ENCODE data around the gene P3H3.

Gene P3H3

DNA sequence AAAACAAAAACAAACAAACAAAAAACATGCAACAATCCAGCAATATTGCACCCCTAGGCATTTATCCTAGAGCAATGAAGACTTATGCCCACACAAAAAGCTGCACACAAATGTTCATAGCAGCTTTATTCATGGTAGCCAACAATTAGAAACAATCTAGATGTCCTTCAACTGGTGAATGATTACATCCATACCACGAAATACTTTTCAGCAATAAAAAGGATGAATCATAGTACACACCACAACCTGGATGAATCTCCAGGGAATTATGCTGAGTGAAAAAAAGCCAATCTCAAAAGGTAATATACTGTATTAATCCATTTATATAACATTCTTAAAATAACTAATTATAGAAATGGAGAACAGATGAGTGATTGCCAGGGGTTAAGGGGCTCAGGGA is 21.0 kb upstream of the P3H3 start:
- no peak for DNase-seq (ENCODE audit: low spot score)
- no peak for FAIRE-seq

DNA sequence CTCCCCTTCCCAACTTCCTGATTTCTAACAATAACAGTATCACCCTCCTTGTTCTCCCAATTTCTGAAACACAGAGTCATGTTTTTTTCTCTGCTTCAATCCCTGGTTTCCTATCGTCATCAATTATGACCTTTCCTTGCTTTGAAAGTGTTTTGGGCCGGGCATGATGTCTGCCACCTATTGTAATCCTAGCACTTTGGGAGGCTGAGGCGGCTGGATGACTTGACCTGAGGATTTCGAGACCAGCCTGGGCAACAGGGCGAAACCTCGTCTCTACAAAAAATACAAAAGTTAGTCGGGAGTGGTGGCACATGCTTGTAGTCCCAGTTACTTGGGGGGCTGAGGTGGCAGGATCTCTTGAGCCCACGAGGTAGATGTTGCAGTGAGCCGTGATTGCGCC is 19.2 kb upstream of the P3H3 start:
- no peak for FAIRE-seq
- no peak for DNase-seq (ENCODE audit: low spot score)

DNA sequence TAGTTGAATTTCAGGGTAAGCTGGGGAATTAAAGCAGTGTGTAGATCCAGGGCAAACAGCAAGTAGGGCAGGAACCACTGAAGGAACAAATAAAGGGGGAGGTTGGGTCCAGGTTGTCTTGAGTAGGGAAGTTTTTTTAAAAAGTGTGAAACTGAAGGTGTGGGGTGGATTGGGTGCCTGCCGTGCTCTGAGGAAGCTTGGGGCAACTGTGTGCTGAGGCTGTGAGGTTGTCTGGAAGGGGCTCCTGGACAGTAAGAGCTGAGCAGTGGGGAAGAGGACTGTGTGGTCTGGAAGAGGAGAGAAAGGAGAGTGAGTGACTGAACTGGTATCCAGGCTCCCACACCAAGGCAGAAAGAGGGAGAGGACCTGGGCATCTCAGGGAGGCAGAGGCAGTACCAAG is 17.4 kb upstream of the P3H3 start:
- no peak for FAIRE-seq
- no peak for DNase-seq (ENCODE audit: low spot score)

DNA sequence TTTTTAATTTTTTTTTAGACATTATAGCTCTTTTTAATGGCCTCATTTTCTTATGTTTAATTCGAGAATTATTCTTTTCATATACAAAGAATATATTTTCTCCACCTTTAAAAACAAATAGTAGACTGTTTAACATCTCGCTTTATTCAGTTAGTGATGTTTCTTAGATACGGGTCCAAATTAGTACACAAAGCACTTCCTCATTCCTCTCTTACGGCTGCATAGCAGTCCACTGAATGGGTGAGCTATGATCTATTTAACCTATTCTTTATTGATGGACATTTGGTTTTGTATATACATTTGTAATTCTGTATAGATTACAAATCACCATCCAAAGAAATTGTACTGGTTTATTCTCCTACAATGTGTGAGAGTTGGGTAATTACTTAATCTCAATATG is 14.8 kb upstream of the P3H3 start:
- no peak for FAIRE-seq
- DNase-seq (ENCODE audit: low spot score), result no peak

DNA sequence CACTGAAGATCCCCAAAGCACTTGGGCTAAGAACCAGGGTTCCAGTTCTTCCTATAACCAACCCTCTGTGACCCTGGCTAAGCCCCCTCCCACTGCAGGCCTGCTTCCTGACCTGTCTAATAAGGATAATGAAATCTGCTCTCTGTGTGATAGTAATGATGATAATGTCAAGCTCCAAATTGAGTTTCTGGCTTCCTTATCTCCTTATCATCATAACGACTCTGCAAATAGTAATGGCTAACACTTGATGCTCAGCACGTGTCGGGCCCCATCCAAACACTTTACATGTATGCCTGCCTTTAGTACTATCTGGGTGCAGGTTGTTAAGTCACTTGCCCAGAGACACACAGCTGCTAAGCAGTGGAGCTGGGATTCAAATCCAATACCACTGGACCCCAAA is 11.6 kb upstream of the P3H3 start:
- no peak for DNase-seq (ENCODE audit: low spot score)
- no peak for FAIRE-seq

DNA sequence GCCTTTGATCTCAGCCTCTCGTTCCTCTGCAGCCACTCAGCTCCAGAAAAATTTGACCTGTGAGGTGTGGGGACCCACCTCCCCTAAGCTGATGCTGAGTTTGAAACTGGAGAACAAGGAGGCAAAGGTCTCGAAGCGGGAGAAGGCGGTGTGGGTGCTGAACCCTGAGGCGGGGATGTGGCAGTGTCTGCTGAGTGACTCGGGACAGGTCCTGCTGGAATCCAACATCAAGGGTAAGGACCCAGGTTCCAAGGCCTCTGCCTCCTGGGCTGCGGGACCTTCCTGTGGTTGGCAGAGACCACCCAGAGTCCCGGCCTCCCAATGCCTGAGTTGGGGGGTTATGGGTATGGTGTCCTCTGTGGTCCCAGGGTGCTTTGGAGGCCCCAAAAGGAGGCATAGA is 11.1 kb upstream of the P3H3 start:
- no peak for FAIRE-seq
- DNase-seq (ENCODE audit: low spot score), result no peak

DNA sequence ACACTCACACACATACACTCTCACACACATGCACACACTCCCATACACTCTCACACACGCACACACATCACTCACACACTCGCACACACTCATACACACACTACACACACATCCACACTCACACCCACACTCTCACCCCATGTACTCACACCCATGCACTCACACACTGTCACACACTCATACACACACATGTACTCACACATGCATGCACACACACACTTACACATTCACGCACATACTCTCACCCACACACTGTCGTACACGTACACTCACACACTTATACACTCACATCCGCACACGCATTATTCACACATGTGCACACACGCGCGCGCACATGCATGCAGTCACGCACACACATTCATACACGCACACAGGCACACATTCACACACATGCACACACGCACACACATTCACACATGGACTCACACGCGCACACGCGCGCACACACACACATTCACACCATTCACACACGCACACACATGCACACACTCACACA is 10.5 kb upstream of the P3H3 start:
- FAIRE-seq, result no peak
- no peak for DNase-seq (ENCODE audit: low spot score)

DNA sequence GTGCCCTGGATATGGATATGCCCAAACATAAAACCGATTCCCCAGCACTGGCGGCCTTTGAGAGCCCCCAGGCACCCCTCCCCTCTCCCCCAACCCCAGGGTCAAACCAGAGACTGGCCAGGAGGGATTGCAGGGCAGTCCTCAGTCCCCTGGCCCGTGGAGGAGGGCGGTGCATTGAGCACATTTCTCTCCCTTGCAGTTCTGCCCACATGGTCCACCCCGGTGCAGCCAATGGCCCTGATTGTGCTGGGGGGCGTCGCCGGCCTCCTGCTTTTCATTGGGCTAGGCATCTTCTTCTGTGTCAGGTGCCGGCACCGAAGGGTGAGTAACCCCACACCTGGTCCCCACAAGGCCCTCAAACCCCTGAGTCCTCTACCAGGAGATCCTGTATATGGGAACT is 10.0 kb upstream of the P3H3 start:
- no peak for FAIRE-seq
- no peak for DNase-seq (ENCODE audit: low spot score)

DNA sequence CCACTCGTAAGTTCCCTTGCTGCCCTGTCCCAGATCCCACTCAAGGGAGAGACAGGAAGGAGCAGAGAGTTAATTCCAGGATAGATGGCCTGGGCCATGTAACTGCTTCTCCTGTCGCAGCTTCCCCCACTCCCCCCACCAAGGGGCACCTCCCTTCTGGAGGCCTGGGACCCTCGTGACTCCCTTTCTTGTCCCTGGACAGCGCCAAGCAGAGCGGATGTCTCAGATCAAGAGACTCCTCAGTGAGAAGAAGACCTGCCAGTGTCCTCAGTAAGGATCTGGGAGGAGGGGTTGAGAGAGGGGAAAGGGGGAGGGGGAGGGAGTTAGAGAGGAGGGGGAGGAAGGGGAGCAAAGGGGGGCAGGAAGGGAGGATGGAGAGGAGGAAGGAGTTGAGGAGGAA is 9.6 kb upstream of the P3H3 start:
- FAIRE-seq, result no peak
- no peak for DNase-seq (ENCODE audit: low spot score)

DNA sequence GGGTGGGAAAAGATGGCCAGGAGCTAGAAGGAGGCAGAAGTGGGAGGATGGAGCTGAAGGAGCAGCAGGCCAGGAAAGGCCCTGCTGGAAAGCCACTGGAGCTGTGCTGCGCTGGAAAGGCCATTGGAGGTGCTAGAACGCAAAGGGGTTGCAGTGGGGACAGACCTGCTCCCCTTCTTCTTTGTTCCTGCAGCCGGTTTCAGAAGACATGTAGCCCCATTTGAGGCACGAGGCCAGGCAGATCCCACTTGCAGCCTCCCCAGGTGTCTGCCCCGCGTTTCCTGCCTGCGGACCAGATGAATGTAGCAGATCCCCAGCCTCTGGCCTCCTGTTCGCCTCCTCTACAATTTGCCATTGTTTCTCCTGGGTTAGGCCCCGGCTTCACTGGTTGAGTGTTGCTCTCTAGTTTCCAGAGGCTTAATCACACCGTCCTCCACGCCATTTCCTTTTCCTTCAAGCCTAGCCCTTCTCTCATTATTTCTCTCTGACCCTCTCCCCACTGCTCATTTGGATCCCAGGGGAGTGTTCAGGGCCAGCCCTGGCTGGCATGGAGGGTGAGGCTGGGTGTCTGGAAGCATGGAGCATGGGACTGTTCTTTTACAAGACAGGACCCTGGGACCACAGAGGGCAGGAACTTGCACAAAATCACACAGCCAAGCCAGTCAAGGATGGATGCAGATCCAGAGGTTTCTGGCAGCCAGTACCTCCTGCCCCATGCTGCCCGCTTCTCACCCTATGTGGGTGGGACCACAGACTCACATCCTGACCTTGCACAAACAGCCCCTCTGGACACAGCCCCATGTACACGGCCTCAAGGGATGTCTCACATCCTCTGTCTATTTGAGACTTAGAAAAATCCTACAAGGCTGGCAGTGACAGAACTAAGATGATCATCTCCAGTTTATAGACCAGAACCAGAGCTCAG is 8.8 kb upstream of the P3H3 start:
- DNase-seq (ENCODE audit: low spot score), result no peak
- no peak for FAIRE-seq

DNA sequence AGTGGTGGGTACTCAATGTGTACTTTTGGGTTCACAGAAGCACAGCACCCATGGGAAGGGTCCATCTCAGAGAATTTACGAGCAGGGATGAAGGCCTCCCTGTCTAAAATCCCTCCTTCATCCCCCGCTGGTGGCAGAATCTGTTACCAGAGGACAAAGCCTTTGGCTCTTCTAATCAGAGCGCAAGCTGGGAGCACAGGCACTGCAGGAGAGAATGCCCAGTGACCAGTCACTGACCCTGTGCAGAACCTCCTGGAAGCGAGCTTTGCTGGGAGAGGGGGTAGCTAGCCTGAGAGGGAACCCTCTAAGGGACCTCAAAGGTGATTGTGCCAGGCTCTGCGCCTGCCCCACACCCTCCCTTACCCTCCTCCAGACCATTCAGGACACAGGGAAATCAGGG is 8.0 kb upstream of the P3H3 start:
- DNase-seq (ENCODE audit: low spot score) (no peak), FAIRE-seq (no peak)

DNA sequence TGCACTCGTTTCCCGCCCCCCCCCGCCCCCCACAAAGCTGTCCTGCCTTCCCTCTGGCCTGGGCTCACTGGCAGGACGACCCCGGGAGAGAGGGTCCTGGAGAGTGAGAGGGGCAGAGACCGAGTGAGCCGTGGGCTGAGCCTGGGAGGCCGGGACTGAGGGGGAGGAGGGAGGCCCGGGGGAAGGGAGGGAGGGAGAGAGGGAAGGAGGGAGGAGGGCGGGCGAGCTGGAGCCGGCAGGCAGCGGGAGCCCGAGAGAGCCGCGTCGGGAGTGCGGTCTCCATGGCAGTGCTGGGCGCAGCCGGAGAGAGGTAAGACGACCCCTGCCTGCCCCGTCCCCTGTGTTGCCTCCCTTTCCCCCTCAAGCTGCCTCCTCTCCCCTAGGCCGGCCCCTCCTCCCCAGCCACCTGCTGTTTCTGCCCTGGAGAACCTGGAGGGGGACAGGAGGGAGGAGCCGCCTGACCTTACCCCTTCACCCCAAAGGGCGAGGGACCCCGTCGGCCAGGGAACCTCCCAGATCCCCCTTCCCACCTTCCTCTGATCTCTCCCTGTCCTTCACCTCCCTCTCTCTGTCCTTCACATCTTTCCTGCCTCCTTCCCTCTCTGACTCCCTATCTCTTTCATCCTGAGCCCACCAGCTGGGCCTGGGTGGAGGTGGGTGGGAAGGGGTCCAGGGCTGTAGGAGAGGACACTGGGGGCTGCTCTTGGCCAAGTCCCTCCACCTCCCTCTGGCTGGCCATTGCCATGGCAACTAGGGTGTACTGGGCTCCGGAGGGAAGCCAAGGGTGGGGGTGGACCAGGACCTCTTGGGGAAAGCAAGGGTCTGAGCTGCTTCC is 6.4 kb upstream of the P3H3 start, which contains the start of gene GPR162:
TSS of gene GPR162 (plus strand) at position 231 of the 835 bp plus-strand sequence. CDS start 2,078 bp downstream, outside the sequence.
- DNase-seq (ENCODE audit: low spot score) (no peak), FAIRE-seq (no peak)

DNA sequence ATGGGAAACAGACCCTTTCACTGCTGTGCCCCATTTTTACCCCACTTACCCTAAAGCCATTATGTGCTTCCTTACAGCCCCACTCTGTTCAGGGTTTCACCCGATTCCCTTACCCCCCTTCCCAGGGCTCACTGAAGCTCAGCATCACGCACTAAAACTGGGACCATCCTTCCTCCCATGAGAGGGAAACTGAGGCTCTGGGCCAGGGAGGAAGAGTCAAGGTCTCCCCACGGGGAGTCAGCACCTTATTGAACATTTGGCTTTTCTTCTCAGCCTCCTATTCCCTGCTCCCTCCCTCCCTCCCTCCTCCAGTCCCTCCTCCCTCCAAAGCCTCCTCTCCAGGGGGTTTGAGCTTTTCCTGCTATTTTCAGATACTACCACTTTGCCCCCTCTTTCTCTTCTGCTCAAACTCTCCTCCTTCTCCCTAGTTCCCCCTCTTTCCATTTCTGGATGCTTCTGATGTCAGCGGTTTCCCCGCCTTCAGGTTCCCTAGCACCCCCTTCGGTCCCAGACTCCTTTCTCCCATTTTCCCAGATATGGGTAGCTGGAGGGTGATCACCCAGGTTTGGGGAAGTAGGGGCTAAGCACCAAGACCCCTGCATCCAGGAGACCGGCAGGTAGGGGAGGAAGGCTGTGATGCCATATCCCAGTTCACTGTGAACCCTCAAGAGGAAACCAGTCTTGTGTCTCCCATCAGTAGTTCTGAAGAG is 5.6 kb upstream of the P3H3 start:
- DNase-seq (ENCODE audit: low spot score) (no peak), FAIRE-seq (no peak)

DNA sequence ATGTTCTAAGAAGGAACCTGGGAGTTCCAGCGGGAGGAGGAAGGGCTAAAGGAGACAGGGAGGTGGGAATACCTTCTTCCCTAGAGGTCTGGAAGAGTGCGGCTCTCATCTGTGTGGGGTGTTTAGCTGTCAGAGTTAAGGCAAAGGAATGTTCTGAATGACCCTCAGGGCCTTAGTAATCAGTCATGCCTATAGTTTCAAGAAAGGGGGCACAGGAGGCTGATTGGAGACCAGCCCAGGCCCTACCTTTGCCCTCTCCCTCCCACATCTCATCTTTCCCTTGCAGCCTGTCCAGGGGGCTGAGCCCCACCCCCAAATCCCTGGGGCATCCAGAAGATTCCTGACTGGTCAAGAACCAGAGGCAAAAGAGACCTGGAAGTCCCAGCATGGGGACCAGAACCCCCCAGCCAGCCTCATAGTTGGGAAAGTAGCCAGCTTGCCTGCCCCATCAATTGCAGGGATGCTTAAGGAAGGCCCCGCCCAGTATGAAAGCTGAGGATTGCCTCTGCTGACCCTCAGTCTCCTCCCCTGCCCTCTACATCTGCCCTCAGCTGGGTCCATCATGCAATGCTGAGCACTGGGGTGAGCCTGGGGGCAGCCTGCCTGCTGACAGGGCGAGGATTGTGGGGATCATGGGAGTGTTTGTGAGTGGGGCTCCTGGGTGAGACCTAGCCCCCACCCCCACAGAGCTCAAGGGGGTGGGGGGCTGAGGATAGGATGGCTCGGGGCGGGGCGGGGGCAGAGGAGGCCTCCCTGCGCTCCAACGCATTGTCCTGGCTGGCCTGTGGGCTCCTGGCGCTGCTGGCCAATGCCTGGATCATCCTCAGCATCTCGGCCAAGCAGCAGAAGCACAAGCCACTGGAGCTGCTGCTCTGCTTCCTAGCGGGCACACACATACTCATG is 4.8 kb upstream of the P3H3 start:
- no peak for DNase-seq (ENCODE audit: low spot score)
- FAIRE-seq, result no peak

DNA sequence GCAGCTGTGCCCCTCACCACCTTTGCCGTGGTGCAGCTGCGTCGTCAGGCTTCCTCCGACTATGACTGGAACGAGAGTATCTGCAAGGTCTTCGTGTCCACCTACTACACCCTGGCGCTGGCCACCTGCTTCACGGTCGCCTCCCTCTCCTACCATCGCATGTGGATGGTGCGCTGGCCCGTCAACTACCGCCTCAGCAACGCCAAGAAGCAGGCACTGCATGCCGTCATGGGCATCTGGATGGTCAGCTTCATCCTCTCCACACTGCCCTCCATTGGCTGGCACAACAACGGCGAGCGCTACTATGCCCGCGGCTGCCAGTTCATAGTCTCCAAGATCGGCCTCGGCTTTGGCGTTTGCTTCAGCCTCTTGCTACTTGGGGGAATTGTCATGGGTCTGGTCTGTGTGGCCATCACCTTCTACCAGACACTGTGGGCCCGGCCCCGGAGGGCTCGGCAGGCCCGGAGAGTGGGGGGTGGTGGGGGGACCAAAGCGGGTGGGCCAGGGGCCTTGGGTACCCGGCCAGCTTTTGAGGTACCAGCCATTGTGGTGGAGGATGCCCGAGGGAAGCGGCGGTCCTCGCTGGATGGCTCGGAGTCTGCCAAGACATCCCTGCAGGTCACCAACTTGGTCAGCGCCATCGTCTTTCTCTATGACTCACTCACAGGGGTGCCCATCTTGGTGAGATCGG is 4.0 kb upstream of the P3H3 start:
- no peak for DNase-seq (ENCODE audit: low spot score)
- no peak for FAIRE-seq

DNA sequence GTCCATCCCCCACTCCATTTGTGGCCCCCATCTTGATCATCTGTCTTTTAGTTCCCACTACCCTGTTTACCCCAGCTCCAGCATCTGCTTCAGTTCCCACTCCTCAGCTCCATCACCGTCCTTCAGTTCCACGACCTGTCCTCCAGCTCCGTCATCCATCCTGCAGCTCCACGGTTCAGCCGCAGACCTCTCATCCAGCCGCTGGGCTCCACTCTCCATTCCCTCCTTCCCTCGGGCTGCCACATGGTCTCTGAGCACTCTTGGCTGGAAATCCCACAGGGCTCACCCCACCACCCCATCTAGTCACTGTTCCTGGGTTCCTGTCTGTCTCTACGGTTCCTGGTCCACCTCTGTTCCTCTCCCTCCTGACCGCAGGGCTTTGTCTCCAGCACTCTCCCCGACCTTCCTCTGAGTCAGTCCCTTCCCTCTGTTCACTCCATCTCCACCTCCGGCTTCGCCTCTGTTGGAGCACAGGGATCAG is 3.3 kb upstream of the P3H3 start:
- FAIRE-seq (no peak), DNase-seq (ENCODE audit: low spot score) (no peak)

DNA sequence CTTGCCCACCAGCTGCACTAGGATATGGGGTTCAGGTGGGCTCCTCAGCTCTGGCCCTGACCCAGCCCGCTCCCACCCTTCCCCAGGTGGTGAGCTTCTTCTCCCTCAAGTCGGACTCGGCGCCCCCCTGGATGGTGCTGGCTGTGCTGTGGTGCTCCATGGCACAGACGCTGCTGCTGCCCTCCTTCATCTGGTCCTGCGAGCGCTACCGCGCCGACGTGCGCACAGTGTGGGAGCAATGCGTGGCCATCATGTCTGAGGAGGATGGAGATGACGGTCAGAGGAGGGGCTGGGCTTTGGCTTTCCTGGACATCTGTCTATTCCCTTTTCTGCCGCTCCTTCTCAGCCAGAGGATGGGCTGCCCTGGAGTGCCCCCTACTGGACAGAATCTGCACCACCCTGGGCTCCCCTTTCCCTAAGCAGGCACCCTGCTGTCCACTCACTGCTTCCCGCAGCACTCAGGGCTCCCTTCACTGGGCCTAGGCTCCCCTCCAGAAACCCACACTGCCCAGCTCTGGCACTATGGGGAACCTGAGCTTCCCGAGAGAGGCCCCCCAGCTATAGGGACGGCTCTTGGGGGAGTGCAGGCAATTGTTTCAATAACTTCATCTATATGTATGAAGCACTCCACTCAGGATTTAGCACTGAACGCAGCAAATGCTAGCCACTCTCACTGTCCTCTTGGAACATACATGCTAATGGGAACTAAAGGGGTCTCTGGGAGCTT is 2.6 kb upstream of the P3H3 start:
- FAIRE-seq (no peak), DNase-seq (ENCODE audit: low spot score) (peak; percentile 61)

DNA sequence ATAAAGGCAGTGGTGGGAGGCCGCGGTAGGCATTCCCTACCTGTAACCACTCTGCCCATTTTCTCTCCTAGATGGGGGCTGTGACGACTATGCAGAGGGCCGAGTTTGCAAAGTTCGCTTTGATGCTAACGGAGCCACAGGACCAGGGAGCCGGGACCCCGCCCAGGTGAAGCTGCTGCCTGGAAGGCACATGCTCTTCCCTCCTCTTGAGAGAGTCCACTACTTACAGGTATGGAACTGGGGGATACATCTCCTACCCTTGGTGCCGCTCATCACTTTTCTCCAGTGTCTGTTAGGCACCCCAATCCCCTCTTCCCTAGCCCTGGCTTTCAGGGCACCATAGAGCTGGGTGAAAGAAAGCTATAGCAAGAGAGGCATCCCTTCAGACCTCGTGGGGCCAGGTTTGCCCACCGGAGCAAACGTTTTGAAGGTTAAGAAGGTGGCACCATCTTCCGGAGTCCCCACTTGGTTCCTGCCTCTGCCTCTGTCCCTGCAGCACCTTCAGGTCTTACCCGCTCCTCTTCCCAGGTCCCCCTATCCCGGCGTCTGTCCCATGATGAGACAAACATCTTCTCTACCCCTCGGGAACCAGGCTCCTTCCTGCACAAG is 2.0 kb upstream of the P3H3 start:
- no peak for FAIRE-seq
- DNase-seq (ENCODE audit: low spot score), result no peak
